Fibroblast of skin of scalp (primary cell): ENCODE measurements around the gene HS3ST5.
"Not testable (repeated sequence)": the region's sequence is repeated elsewhere in the genome, so short reads cannot be mapped to it uniquely, and the experiment has no call there.

Experiments used
- DNase-seq: peaks from one replicate; pipeline ENCODE4 v3.0.0-alpha.2; 2013

Gene HS3ST5

GRCh38 chr6:114087496-114087895, 255.3 kb downstream of the HS3ST5 start:
- DNase-seq = no peak

GRCh38 chr6:114085211-114085610, 257.6 kb downstream of the HS3ST5 start:
- peak; percentile 94 for DNase-seq

- DNase-seq = peak; percentile 33
Observed at GRCh38 chr6:114084327-114084890, 258.4 kb downstream of the HS3ST5 start.

GRCh38 chr6:114083251-114083650, 259.6 kb downstream of the HS3ST5 start:
- DNase-seq = no peak

GRCh38 chr6:114081730-114082129, 261.1 kb downstream of the HS3ST5 start:
- no peak for DNase-seq

GRCh38 chr6:114080891-114081510, 261.8 kb downstream of the HS3ST5 start:
- no peak for DNase-seq

- not testable (repeated sequence) for DNase-seq
Observed at GRCh38 chr6:114080410-114080809, 262.4 kb downstream of the HS3ST5 start.

- no peak for DNase-seq
Observed at GRCh38 chr6:114075777-114076176, 267.0 kb downstream of the HS3ST5 start.

- DNase-seq = no peak
Observed at GRCh38 chr6:114075300-114075699, 267.5 kb downstream of the HS3ST5 start.

GRCh38 chr6:114068771-114069170, 274.1 kb downstream of the HS3ST5 start:
- DNase-seq = no peak

- no peak for DNase-seq
Observed at GRCh38 chr6:114068116-114068515, 274.7 kb downstream of the HS3ST5 start.

GRCh38 chr6:114064862-114065261, 278.0 kb downstream of the HS3ST5 start:
- DNase-seq = no peak

GRCh38 chr6:114063956-114064355, 278.9 kb downstream of the HS3ST5 start:
- no peak for DNase-seq

- DNase-seq = no peak
Observed at GRCh38 chr6:114062199-114062598, 280.6 kb downstream of the HS3ST5 start.

- DNase-seq = no peak
Observed at GRCh38 chr6:114061741-114062140, 281.1 kb downstream of the HS3ST5 start.

- no peak for DNase-seq
Observed at GRCh38 chr6:114061116-114061515, 281.7 kb downstream of the HS3ST5 start.

GRCh38 chr6:114058435-114058834, 284.4 kb downstream of the HS3ST5 start:
- DNase-seq = no peak

- DNase-seq = no peak
Observed at GRCh38 chr6:114055763-114056162, 287.1 kb downstream of the HS3ST5 start.

GRCh38 chr6:114055349-114055748, 287.5 kb downstream of the HS3ST5 start:
- DNase-seq = no peak

GRCh38 chr6:114053791-114054190, 289.0 kb downstream of the HS3ST5 start:
- DNase-seq = no peak

- no peak for DNase-seq
Observed at GRCh38 chr6:114052141-114052540, 290.7 kb downstream of the HS3ST5 start.

- no peak for DNase-seq
Observed at GRCh38 chr6:114051031-114051430, 291.8 kb downstream of the HS3ST5 start.

GRCh38 chr6:114049367-114049966, 293.4 kb downstream of the HS3ST5 start:
- DNase-seq = no peak

GRCh38 chr6:114044566-114044965, 298.3 kb downstream of the HS3ST5 start:
- DNase-seq = not testable (repeated sequence)
